ENCODE data around the gene TMEFF2. TPM values are rescaled to one million over a fixed set of nuclear protein-coding genes. Genes with fewer than 3 reads are reported as not detected.

TMEFF2 gene
- total and polyA plus RNA-seq, 2 of the 8 experiments (the other 6 are each of a cell fraction or from before 2014, with no cell fraction given), result 0.91 to 3.7 TPM

DNA sequence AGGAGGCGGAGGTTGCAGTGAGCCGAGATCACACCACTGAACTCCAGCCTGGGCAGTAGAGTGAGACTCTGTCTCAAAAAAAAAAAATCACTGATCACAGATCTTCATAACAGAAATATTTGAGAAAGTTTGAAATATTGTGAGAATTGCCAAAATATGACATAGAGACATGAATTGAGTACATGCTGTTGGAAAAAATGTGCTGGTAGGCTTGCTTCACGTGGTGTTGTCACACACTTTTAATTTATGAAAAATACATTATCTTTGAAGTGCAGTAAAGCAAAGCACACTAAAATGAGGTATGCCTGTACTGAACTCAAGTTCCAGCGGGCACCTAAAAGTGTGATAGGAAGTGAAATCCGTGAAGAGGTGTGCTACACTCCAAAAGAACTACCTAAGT lies 152.6 kb downstream of the TMEFF2 start (continued):
- no peak for TF ChIP-seq BACH1 (IDR thresholded peaks at IDR 0.05; ENCODE audit: low read length)
- no peak for TF ChIP-seq FOSL1 (IDR thresholded peaks at IDR 0.05; ENCODE audit: insufficient read depth, low read depth, low read length)
- no peak for TF ChIP-seq POLR2AphosphoS5 (IDR thresholded peaks at IDR 0.05; ENCODE audit: low read depth, low read length)
- no peak for TF ChIP-seq YY1 (IDR thresholded peaks at IDR 0.05; ENCODE audit: low read depth, low read length)
- no peak for TF ChIP-seq TAF7 (optimal IDR thresholded peaks at IDR 0.05; ENCODE audit: borderline replicate concordance, low read depth, low read length)

Data from H1 (cell line).